H9 (cell line): ENCODE results near the gene NACAD. TPM values are rescaled to one million over a fixed set of nuclear protein-coding genes. Genes with fewer than 3 reads are reported as not detected.

Experiments
- DNase-seq: peaks from one replicate; pipeline ENCODE4 v3.0.0-alpha.2; 2017
- H2AFZ ChIP-seq: one replicate; pipeline ENCODE4 v1.6.1; 2013; ENCODE audit warnings: mild to moderate bottlenecking, low read length, control low read depth, moderate library complexity
- H2AK5ac ChIP-seq: 2 replicates; pipeline ENCODE4 v1.6.1; 2013; ENCODE audit warnings: low read length, control low read depth, mixed read lengths; ENCODE audit not compliant: insufficient read length
- H2BK120ac ChIP-seq: one replicate; pipeline ENCODE4 v1.6.1; 2013; ENCODE audit warnings: low read depth, mild to moderate bottlenecking, low read length, control low read depth, inconsistent platforms; ENCODE audit not compliant: poor library complexity, severe bottlenecking
- H2BK12ac ChIP-seq: 2 replicates; pipeline ENCODE4 v1.6.1; 2013; ENCODE audit warnings: low read length, control low read depth, mixed read lengths, low read depth; ENCODE audit not compliant: insufficient read length
- H2BK15ac ChIP-seq: 2 replicates; pipeline ENCODE4 v1.6.1; 2013; ENCODE audit warnings: low read depth, low read length, control low read depth
- H2BK20ac ChIP-seq: one replicate; pipeline ENCODE4 v1.6.1; 2013; ENCODE audit warnings: low read depth, mild to moderate bottlenecking, low read length, control low read depth, inconsistent platforms; ENCODE audit not compliant: poor library complexity, severe bottlenecking
- H2BK5ac ChIP-seq: 2 replicates; pipeline ENCODE4 v1.6.1; 2013; ENCODE audit warnings: low read length, control low read depth, mixed read lengths; ENCODE audit not compliant: insufficient read length
- H3K14ac ChIP-seq: 2 replicates; pipeline ENCODE4 v1.6.1; 2013; ENCODE audit warnings: low read length, control low read depth; ENCODE audit not compliant: insufficient read depth
- H3K18ac ChIP-seq: 2 replicates; pipeline ENCODE4 v1.6.1; 2013; ENCODE audit warnings: low read depth, mild to moderate bottlenecking, mixed read lengths, low read length, control low read depth; ENCODE audit not compliant: insufficient read length
- H3K23ac ChIP-seq: 2 replicates; pipeline ENCODE4 v1.6.1; 2013; ENCODE audit warnings: low read length, control low read depth, mixed read lengths, low read depth; ENCODE audit not compliant: insufficient read length
- H3K23me2 ChIP-seq: 2 replicates; pipeline ENCODE4 v1.6.1; 2013; ENCODE audit warnings: low read depth, mild to moderate bottlenecking, mixed read lengths, low read length, control low read depth; ENCODE audit not compliant: insufficient read length, poor library complexity, severe bottlenecking
- H3K27ac ChIP-seq: 2 replicates; pipeline ENCODE4 v1.5.1; 2013; ENCODE audit warnings: low read length, control low read depth, mixed read lengths, low read depth; ENCODE audit not compliant: insufficient read length
- H3K27me3 ChIP-seq: 2 replicates; pipeline ENCODE4 v1.6.1; 2013; ENCODE audit warnings: low read length, control low read depth, inconsistent platforms; ENCODE audit not compliant: insufficient read depth
- H3K4ac ChIP-seq: 2 replicates; pipeline ENCODE4 v1.6.1; 2013; ENCODE audit warnings: low read depth, mild to moderate bottlenecking, control low read depth, inconsistent platforms, low read length, moderate library complexity
- H3K4me1 ChIP-seq: 2 replicates; pipeline ENCODE4 v1.6.1; 2013; ENCODE audit warnings: low read length, control low read depth, inconsistent platforms; ENCODE audit not compliant: insufficient read depth
- H3K4me2 ChIP-seq: 2 replicates; pipeline ENCODE4 v1.6.1; 2013; ENCODE audit warnings: low read length, control low read depth, mixed read lengths; ENCODE audit not compliant: insufficient read length, insufficient read depth
- H3K56ac ChIP-seq: 2 replicates; pipeline ENCODE4 v1.6.1; 2013; ENCODE audit warnings: low read depth, mild to moderate bottlenecking, mixed read lengths, low read length, control low read depth; ENCODE audit not compliant: insufficient read length
- H3K79me1 ChIP-seq: 2 replicates; pipeline ENCODE4 v1.6.1; 2013; ENCODE audit warnings: low read depth, mild to moderate bottlenecking, moderate library complexity, low read length, control low read depth, inconsistent platforms; ENCODE audit not compliant: insufficient read depth, poor library complexity, severe bottlenecking
- H3K79me2 ChIP-seq: 2 replicates; pipeline ENCODE4 v1.6.1; 2013; ENCODE audit warnings: low read length, control low read depth, inconsistent platforms; ENCODE audit not compliant: insufficient read depth
- H3K9ac ChIP-seq: 2 replicates; pipeline ENCODE4 v1.6.1; 2013; ENCODE audit warnings: low read length, control low read depth, mixed read lengths; ENCODE audit not compliant: insufficient read length; ENCODE audit errors: extremely low read depth
- H3K9me3 ChIP-seq: one replicate; pipeline ENCODE4 v1.6.1; 2013; ENCODE audit warnings: low read depth, low read length, inconsistent platforms; ENCODE audit not compliant: control insufficient read depth
- H3T11ph ChIP-seq: one replicate; pipeline ENCODE4 v1.6.1; 2013; ENCODE audit warnings: mild to moderate bottlenecking, low read length, control low read depth, inconsistent platforms
- H4K20me1 ChIP-seq: one replicate; pipeline ENCODE4 v1.6.1; 2013; ENCODE audit not compliant: control insufficient read depth, insufficient read length, insufficient read depth
- H4K5ac ChIP-seq: 2 replicates; pipeline ENCODE4 v1.6.1; 2013; ENCODE audit warnings: low read depth, mild to moderate bottlenecking, mixed read lengths, low read length, control low read depth; ENCODE audit not compliant: insufficient read length
- H4K8ac ChIP-seq: replicated peaks from 2 replicates; pipeline ENCODE4 v1.6.1; 2013; ENCODE audit warnings: low read length, control low read depth, mixed read lengths, low read depth; ENCODE audit not compliant: insufficient read length
- H4K91ac ChIP-seq: 2 replicates; pipeline ENCODE4 v1.6.1; 2013; ENCODE audit warnings: low read depth, mild to moderate bottlenecking, moderate library complexity, mixed read lengths, low read length, control low read depth; ENCODE audit not compliant: insufficient read length
- H3K27ac Mint-ChIP-seq, 3 experiments: 2 replicates in 2 of 3; 3 replicates in 1 of 3; pipeline ENCODE4 v1.8.0; 2020 to 2021; ENCODE audit warnings: mixed read lengths in 3 of 3, mild to moderate bottlenecking in 1 of 3, moderate library complexity in 1 of 3
- H3K27me3 Mint-ChIP-seq: 2 replicates; pipeline ENCODE4 v1.8.0; 2021; ENCODE audit warnings: low read depth, mild to moderate bottlenecking, moderate library complexity, mixed read lengths
- H3K36me3 Mint-ChIP-seq, 3 experiments: 2 replicates in 2 of 3; 3 replicates in 1 of 3; pipeline ENCODE4 v1.8.0; 2020 to 2021; ENCODE audit warnings: low read depth in 3 of 3, mixed read lengths in 3 of 3; ENCODE audit not compliant: insufficient read depth in 1 of 3
- H3K4me1 Mint-ChIP-seq, 2 experiments: 2 replicates each; pipeline ENCODE4 v1.8.0; 2020; ENCODE audit warnings: mixed read lengths in 2 of 2
- H3K4me3 Mint-ChIP-seq, 2 experiments: 2 replicates in 1 of 2; 3 replicates in 1 of 2; pipeline ENCODE4 v1.8.0; 2020 to 2021; ENCODE audit warnings: mild to moderate bottlenecking in 2 of 2, mixed read lengths in 2 of 2, moderate library complexity in 1 of 2
- H3K9me3 Mint-ChIP-seq, 2 experiments: 2 replicates in 1 of 2; 3 replicates in 1 of 2; pipeline ENCODE4 v1.8.0; 2020; ENCODE audit warnings: mild to moderate bottlenecking in 2 of 2, mixed read lengths in 2 of 2, moderate library complexity in 1 of 2
- CTCF ChIP-seq: fragments of 200-600 bp; sonication (generic); conservative IDR thresholded peaks from 3 replicates; pipeline ENCODE4 v1.8.0; 2021; ENCODE audit warnings: antibody characterized with exemption, mild to moderate bottlenecking
- WGBS: extraction: QIAGEN DNeasy Blood & Tissue Kit; methylation state at CpG from one replicate; pipeline ENCODE4 v1.1.7; 2013; ENCODE audit warnings: missing lambda C conversion rate, low lambda C conversion rate, mixed read lengths; ENCODE audit not compliant: insufficient read length; ENCODE audit errors: extremely low coverage; 5-methylcytosine and 5-hydroxymethylcytosine counted together
- total RNA-seq: library from RNA; stranded (reverse); gene quantifications from 2 replicates; pipeline ENCODE4 v1.2.1, GENCODE V29; 2021

Gene NACAD
- total RNA-seq, 1 experiment from 2014 or later: 8.0 TPM

GRCh38 chr7:45053941-45054340, 34.8 kb downstream of the NACAD start:
- Histone ChIP-seq H3K79me1 (no peaks in the 10 kb centered on the region), H3K4me1 (no peaks in the 10 kb centered on the region), H2BK5ac (no peak overlapping the region), H2BK12ac (no peak overlapping the region), H3K9ac (no peak overlapping the region), H2AFZ (no peak overlapping the region), H4K5ac (no peak overlapping the region), H2BK120ac (no peak overlapping the region), H3K4me2 (no peak overlapping the region), H4K91ac (no peak overlapping the region), H3K9me3 (no peaks in the 10 kb centered on the region), H2BK20ac (no peak overlapping the region), H3K79me2 (peaks cover 1% of the 10 kb centered on the region; the same call in 1 of the 2 replicates), H2AK5ac (no peak overlapping the region), H2BK15ac (no peak overlapping the region), H3K14ac (no peak overlapping the region), H4K20me1 (no peaks in the 10 kb centered on the region), H3K27me3 (no peaks in the 10 kb centered on the region), H3K4ac (no peak overlapping the region), H4K8ac (no peak overlapping the region), H3K18ac (no peak overlapping the region), H3K23ac (no peak overlapping the region), H3K56ac (no peak overlapping the region), H3K23me2 (no peaks in the 10 kb centered on the region), H3T11ph (no peak overlapping the region), H3K27ac (no peak overlapping the region)
- Mint-ChIP-seq H3K9me3 (no peaks in the 10 kb centered on the region), H3K36me3 (no peaks in the 10 kb centered on the region; a peak in 1 of 7 replicates), H3K4me1 (no peaks in the 10 kb centered on the region), H3K4me3 (no peak overlapping the region), H3K27ac (no peak overlapping the region), H3K27me3 (no peaks in the 10 kb centered on the region)
- DNase-seq: no peak
- WGBS: no CpG with 5 or more reads among the region's 5 CpGs
- no peak for TF ChIP-seq CTCF
